Vagina (tissue), 2 donors: Measurements from ENCODE around the gene KCNG4.

ENCODE experiments used
- CTCF ChIP-seq, 3 experiments: fragments of 450-650 bp in 2 of 3; fragments of 200-600 bp in 1 of 3; sonication (generic) in 1 of 3; IDR thresholded peaks; one replicate each; pipeline ENCODE4 v1.5.1; 2017 to 2019; ENCODE audit warnings: antibody characterized with exemption in 3 of 3, mild to moderate bottlenecking in 2 of 3, moderate library complexity in 2 of 3
- POLR2A ChIP-seq, 2 donors: fragments of 450-650 bp; IDR thresholded peaks; one replicate each; pipeline ENCODE4 v1.6.1; 2017; ENCODE audit warnings: antibody characterized with exemption in 2 of 2, mild to moderate bottlenecking in 2 of 2, moderate library complexity in 2 of 2
- POLR2AphosphoS5 ChIP-seq, 2 donors: sonication (generic); formaldehyde crosslinking; IDR thresholded peaks; one replicate each; pipeline ENCODE4 v1.9.0; 2017; ENCODE audit warnings: antibody characterized with exemption in 2 of 2, mild to moderate bottlenecking in 2 of 2, low read depth in 1 of 2; ENCODE audit not compliant: insufficient read depth in 1 of 2

GRCh38 chr16:84282533-84282932, 42.7 kb upstream of the KCNG4 start:
- TF ChIP-seq CTCF (IDR thresholded peaks at IDR 0.05) = no peak
- no peak for TF ChIP-seq POLR2A (IDR thresholded peaks at IDR 0.05)
- no peak for TF ChIP-seq POLR2AphosphoS5 (IDR thresholded peaks at IDR 0.05; ENCODE audit: insufficient read depth in 1 of 2, low read depth in 1 of 2)
